ENCODE measurements around the gene KCNJ10. TPM values are rescaled to one million over a fixed set of nuclear protein-coding genes. Genes with fewer than 3 reads are reported as not detected.

The KCNJ10 gene
- polyA plus RNA-seq, 1 donor (not counting 4 experiments of a cell fraction or from before 2014, with no cell fraction given), result not detected

DNA sequence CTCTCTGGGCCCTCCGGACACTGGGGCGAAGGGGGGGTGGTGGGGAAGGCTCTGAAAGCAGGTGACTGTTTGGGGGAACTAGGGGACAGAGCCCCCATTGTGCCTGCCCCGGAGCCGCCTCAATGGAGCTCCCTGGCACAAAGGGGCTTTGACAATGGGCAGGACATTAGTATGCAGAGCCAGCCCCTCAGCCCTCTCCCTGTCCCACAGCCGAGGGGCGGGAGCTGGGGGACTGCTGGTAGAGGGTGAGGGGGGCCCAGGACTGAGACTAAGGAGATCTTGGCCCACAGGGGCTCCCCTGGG, 7.8 kb downstream of the KCNJ10 start:
- H3K9ac ChIP-seq (ENCODE audit: control insufficient read depth, extremely low read depth, insufficient read depth, low read length), result no peak overlapping the region
- FAIRE-seq, result no peak
- H3K79me2 ChIP-seq (ENCODE audit: control insufficient read depth, insufficient read depth, low read length), result no peaks in the 10 kb centered on the region
- dilution Hi-C loops (cut with MboI; ENCODE audit: extremely low pct_ligation_motif_present, low sequenced_read_pairs), result no loop called here
- peaks cover 3% of the 10 kb centered on the region for H3K4me1 ChIP-seq (ENCODE audit: control insufficient read depth, extremely low read depth, insufficient read depth, low read length)
- H3K4me2 ChIP-seq (ENCODE audit: control insufficient read depth, extremely low read depth, insufficient read depth, low read depth, low read length), result no peak overlapping the region
- no peak overlapping the region for H3K4me3 ChIP-seq (ENCODE audit: control insufficient read depth in 2 of 3, extremely low read depth in 1 of 3, insufficient read depth in 2 of 3, low read depth in 1 of 3, low read length in 3 of 3)
- H3K9me3 ChIP-seq (ENCODE audit: control insufficient read depth, low read depth, low read length), result no peaks in the 10 kb centered on the region
- no peaks in the 10 kb centered on the region for H3K36me3 ChIP-seq (ENCODE audit: control insufficient read depth in 2 of 2, extremely low read depth in 1 of 2, insufficient read depth in 2 of 2, low read length in 2 of 2)
- DNase-seq (ENCODE audit: low read depth, low spot score), result no peak
- H3K27ac ChIP-seq (ENCODE audit: control insufficient read depth, insufficient read depth, low read length), result no peak overlapping the region
- peaks cover 31% of the 10 kb centered on the region for H3K27me3 ChIP-seq (ENCODE audit: control insufficient read depth, extremely low read depth, insufficient read depth, low read length)
- no peaks in the 10 kb centered on the region for H4K20me1 ChIP-seq (ENCODE audit: control insufficient read depth, extremely low read depth, insufficient read depth, low read length)
- TF ChIP-seq, protein P1, sequence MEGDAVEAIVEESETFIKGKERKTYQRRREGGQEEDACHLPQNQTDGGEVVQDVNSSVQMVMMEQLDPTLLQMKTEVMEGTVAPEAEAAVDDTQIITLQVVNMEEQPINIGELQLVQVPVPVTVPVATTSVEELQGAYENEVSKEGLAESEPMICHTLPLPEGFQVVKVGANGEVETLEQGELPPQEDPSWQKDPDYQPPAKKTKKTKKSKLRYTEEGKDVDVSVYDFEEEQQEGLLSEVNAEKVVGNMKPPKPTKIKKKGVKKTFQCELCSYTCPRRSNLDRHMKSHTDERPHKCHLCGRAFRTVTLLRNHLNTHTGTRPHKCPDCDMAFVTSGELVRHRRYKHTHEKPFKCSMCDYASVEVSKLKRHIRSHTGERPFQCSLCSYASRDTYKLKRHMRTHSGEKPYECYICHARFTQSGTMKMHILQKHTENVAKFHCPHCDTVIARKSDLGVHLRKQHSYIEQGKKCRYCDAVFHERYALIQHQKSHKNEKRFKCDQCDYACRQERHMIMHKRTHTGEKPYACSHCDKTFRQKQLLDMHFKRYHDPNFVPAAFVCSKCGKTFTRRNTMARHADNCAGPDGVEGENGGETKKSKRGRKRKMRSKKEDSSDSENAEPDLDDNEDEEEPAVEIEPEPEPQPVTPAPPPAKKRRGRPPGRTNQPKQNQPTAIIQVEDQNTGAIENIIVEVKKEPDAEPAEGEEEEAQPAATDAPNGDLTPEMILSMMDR (optimal IDR thresholded peaks at IDR 0.05 in 1 of 3, IDR thresholded peaks at IDR 0.05 in 1 of 3, conservative IDR thresholded peaks at IDR 0.05 in 1 of 3; ENCODE audit: extremely low read depth in 1 of 3, insufficient read depth in 2 of 3, low read length in 3 of 3), result no peak
- no peak for TF ChIP-seq EZH2 (IDR thresholded peaks at IDR 0.05; ENCODE audit: low read length)
- no peak overlapping the region for H2AFZ ChIP-seq (ENCODE audit: control insufficient read depth, low read length)
- H3K9me1 ChIP-seq (ENCODE audit: control insufficient read depth, extremely low read depth, insufficient read depth, low read length), result no peaks in the 10 kb centered on the region

DNA sequence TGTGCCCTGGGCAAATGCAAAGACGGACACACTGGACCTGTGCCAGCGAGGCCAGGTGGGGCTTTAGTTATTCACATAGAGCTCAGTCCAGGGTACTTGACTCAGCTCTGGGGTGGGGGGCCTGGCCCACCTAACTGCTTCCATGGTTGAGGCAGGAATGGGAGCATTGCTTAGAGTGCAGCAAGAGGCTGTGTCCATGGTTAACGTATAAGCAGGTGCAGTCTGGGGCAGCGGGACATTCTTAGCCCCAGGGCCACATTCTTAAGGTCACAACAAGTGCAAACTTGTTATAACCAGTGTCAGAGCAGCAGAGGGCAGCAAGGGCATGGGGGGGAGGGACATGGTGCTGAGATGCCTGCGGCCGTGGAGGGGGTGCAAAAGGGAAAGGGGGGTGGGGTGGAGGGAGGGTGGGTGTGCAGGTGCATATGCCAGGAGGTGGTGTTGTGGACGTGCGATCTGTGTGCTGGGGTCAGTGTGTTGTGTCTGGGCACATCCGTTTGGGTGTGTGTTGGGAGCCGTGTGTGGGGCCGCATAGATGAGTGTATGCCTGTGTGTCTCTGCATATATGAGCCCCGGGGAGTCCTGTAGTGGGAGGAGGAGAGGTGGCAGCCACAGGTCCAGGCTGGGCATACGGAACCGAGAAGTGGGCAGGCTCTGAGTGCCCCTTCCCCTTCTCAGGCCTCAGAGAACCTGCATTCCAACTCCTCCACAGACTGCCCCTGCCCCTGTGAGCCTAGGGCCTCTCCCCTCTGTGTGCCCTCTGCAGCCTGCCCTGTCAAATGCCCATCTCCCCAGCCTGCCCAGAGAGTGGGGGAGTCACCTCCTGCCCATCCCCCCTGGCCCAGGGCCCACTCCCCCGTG, 8.4 kb downstream of the KCNJ10 start:
- Histone ChIP-seq H3K4me1 (ENCODE audit: control insufficient read depth, extremely low read depth, insufficient read depth, low read length) (peaks cover 3% of the 10 kb centered on the region), H3K79me2 (ENCODE audit: control insufficient read depth, insufficient read depth, low read length) (no peaks in the 10 kb centered on the region), H3K4me2 (ENCODE audit: control insufficient read depth, extremely low read depth, insufficient read depth, low read depth, low read length) (no peak overlapping the region), H3K9me1 (ENCODE audit: control insufficient read depth, extremely low read depth, insufficient read depth, low read length) (no peaks in the 10 kb centered on the region), H3K9me3 (ENCODE audit: control insufficient read depth, low read depth, low read length) (no peaks in the 10 kb centered on the region), H2AFZ (ENCODE audit: control insufficient read depth, low read length) (no peak overlapping the region), H3K36me3 (ENCODE audit: control insufficient read depth in 2 of 2, extremely low read depth in 1 of 2, insufficient read depth in 2 of 2, low read length in 2 of 2) (no peaks in the 10 kb centered on the region), H4K20me1 (ENCODE audit: control insufficient read depth, extremely low read depth, insufficient read depth, low read length) (no peaks in the 10 kb centered on the region), H3K4me3 (ENCODE audit: control insufficient read depth in 2 of 3, extremely low read depth in 1 of 3, insufficient read depth in 2 of 3, low read depth in 1 of 3, low read length in 3 of 3) (no peak overlapping the region), H3K27ac (ENCODE audit: control insufficient read depth, insufficient read depth, low read length) (no peak overlapping the region), H3K9ac (ENCODE audit: control insufficient read depth, extremely low read depth, insufficient read depth, low read length) (no peak overlapping the region), H3K27me3 (ENCODE audit: control insufficient read depth, extremely low read depth, insufficient read depth, low read length) (peaks cover 31% of the 10 kb centered on the region)
- FAIRE-seq (no peak), DNase-seq (ENCODE audit: low read depth, low spot score) (no peak)
- TF ChIP-seq, protein P1 (optimal IDR thresholded peaks at IDR 0.05 in 1 of 3, IDR thresholded peaks at IDR 0.05 in 1 of 3, conservative IDR thresholded peaks at IDR 0.05 in 1 of 3; ENCODE audit: extremely low read depth in 1 of 3, insufficient read depth in 2 of 3, low read length in 3 of 3), result peak in 1 of 3 experiments; percentile 2
- TF ChIP-seq EZH2 (IDR thresholded peaks at IDR 0.05; ENCODE audit: low read length), result no peak
- dilution Hi-C loops (cut with MboI; ENCODE audit: extremely low pct_ligation_motif_present, low sequenced_read_pairs), result no loop called here

Measured in keratinocyte (primary cell).